ENCODE results near the gene FOXD4L5. TPM values are rescaled to one million over a fixed set of nuclear protein-coding genes. Genes with fewer than 3 reads are reported as not detected.
"Not testable (repeated sequence)": the region's sequence is repeated elsewhere in the genome, so short reads cannot be mapped to it uniquely, and the experiment has no call there.

Gene FOXD4L5
- under 1 TPM in 1 of 4 donors, not detected in 3; 0.15 TPM for total RNA-seq

DNA sequence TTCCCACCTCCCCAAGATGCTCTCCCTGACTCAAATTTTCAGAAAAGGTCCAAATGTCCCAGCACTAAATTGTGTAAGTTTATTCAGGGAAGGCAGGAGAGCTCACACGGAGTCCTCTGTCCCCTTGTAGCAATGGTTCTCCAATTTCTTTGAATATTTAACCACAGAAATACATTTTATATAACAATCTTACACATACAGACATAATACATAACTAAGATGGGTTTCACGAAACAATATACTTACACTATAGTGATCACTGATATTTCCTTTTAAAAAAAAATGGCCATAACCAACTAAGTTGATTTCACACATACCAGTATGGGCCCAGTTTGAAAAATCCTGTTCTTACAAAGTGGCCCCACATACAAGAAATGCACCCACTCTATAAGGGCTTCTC lies at the start of gene FOXD4L5:
Gene FOXD4L5 (minus strand): TSS at position 101 of the 400 bp plus-strand sequence. CDS start 832 bp downstream, outside the sequence.
- ATAC-seq; H3K9me3 ChIP-seq; H3K4me1 ChIP-seq; H3K27ac ChIP-seq; H3K27me3 ChIP-seq; H3K36me3 ChIP-seq; intact Hi-C loops (cut with DNase I; ENCODE audit: low total_unique reads); in situ Hi-C loops (cut with MboI; ENCODE audit: low sequenced_read_pairs in 4 of 4); DNase-seq; H3K4me3 ChIP-seq: not testable (repeated sequence)

DNA sequence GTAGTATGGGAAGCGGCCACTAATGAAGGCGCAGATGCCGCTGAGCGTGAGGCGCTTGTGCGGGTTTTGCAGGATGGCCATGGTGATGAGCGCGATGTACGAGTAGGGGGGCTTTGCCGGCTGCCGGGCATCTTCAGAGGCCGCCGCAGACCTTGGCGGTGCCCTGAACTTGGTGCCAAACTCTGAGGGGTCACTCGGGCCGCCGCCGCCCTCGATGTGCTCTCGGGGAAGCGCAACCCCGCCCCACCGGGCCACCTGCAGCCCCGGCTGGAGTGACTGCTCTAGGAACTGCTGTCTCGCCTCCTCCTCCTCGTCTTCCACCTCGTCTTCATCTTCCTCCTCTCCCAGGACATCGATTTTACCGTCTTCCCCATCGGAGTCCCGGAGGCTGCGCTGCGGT lies 1.1 kb downstream of the FOXD4L5 start:
- H3K36me3 ChIP-seq; in situ Hi-C loops (cut with MboI; ENCODE audit: low sequenced_read_pairs in 4 of 4); H3K27ac ChIP-seq; H3K9me3 ChIP-seq; H3K27me3 ChIP-seq; DNase-seq; intact Hi-C loops (cut with DNase I; ENCODE audit: low total_unique reads); H3K4me3 ChIP-seq; H3K4me1 ChIP-seq; ATAC-seq: not testable (repeated sequence)

DNA sequence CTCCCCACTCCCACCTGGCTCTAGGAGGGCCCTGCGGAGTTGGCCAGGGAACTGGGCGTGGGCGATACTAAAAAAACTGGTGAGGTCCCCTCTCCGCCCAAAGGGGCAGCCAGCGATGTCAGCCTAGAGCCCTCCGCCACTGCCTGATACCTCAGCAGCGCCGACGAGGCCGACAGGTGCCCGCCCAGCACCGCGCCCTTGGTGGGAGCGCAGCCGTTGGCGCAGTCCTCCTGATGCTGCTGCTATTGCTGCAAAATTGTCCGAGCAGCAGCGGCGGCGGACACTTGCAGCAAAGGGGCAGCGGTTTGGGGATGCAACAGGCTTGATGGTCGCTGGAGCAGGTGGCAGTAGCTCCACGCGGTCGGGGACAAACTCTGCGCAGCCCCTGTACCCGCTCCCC lies 2.0 kb downstream of the FOXD4L5 start:
- H3K27ac ChIP-seq; H3K9me3 ChIP-seq; in situ Hi-C loops (cut with MboI; ENCODE audit: low sequenced_read_pairs in 4 of 4); intact Hi-C loops (cut with DNase I; ENCODE audit: low total_unique reads); H3K27me3 ChIP-seq; H3K36me3 ChIP-seq; DNase-seq; ATAC-seq; H3K4me1 ChIP-seq; H3K4me3 ChIP-seq: not testable (repeated sequence)

Data from gastrocnemius medialis (tissue), 4 donors.